HepG2 (cell line): ENCODE results near the gene POLA1.

Source experiments
- CERS6 ChIP-seq: sonication (generic); formaldehyde crosslinking; IDR thresholded peaks from 2 replicates; pipeline ENCODE4 v1.5.0; 2020; ENCODE audit warnings: missing genetic modification reagents
- ZNF274 ChIP-seq: sonication (generic); formaldehyde crosslinking; IDR thresholded peaks from 2 replicates; pipeline ENCODE4 v1.5.1; 2020; ENCODE audit warnings: mild to moderate bottlenecking, missing genetic modification reagents

GRCh38 chrX:24828600-24828999 is 134.9 kb downstream of the POLA1 start:
- TF ChIP-seq CERS6 (CRISPR knock-in tag), result no peak
- no peak for TF ChIP-seq ZNF274 (CRISPR knock-in tag)
